Liver (tissue), 3 donors: ENCODE data around the gene RGS14.

Experiments
- CTCF ChIP-seq: fragments of 150-350 bp; IDR thresholded peaks from 2 replicates; pipeline ENCODE4 v1.5.1; 2017; ENCODE audit warnings: improper control_type of control experiment, low read depth, low read length; ENCODE audit not compliant: missing input control
- JUND ChIP-seq, 2 donors: IDR thresholded peaks; 2 replicates each; pipeline ENCODE4 v1.6.1; 2016; ENCODE audit warnings: antibody characterized with exemption in 2 of 2
- MAX ChIP-seq: IDR thresholded peaks from 2 replicates; pipeline ENCODE4 v1.6.1; 2016; ENCODE audit warnings: antibody characterized with exemption
- NR2F2 ChIP-seq: IDR thresholded peaks from 2 replicates; pipeline ENCODE4 v1.6.1; 2016; ENCODE audit warnings: antibody characterized with exemption
- RAD21 ChIP-seq, 2 donors: IDR thresholded peaks; 2 replicates each; pipeline ENCODE4 v1.6.1; 2016; ENCODE audit warnings: antibody characterized with exemption in 2 of 2, mild to moderate bottlenecking in 2 of 2
- TAF1 ChIP-seq: conservative IDR thresholded peaks from 2 replicates; pipeline ENCODE4 v1.6.1; 2016; ENCODE audit warnings: antibody characterized with exemption, mild to moderate bottlenecking
- YY1 ChIP-seq: IDR thresholded peaks from 2 replicates; pipeline ENCODE4 v1.6.1; 2016; ENCODE audit warnings: antibody characterized with exemption, mild to moderate bottlenecking
- donor health status: healthy.
- donor health status: healthy.

GRCh38 chr5:177367981-177368868 lies 10.5 kb downstream of the RGS14 start:
- TF ChIP-seq CTCF (no peak), YY1 (no peak), RAD21 (IDR thresholded peaks at IDR 0.05) (no peak), TAF1 (no peak), JUND (IDR thresholded peaks at IDR 0.05) (no peak), NR2F2 (no peak), MAX (no peak)
